Activated CD4-positive, alpha-beta T cell treated with anti-CD3 and anti-CD28 coated beads, Interleukin-2, amount 50 U/mL, for 1 hour (primary cell): Measurements from ENCODE around the gene SMIM17.

Experiments
- DNase-seq: peaks from one replicate; pipeline ENCODE4 v3.0.0-alpha.2; 2020

Gene SMIM17

GRCh38 chr19:56642711-56643459, at the start of gene SMIM17:
Gene SMIM17, plus strand, starts transcription at chr19:56643159. Its CDS starts 2,509 bp downstream, at chr19:56645668.
- DNase-seq: no peak

GRCh38 chr19:56594446-56594782, 48.5 kb upstream of the SMIM17 start:
- DNase-seq: no peak

GRCh38 chr19:56594783-56595547, 48.0 kb upstream of the SMIM17 start, which contains the start of gene ZNF71:
Gene ZNF71, plus strand, starts transcription at chr19:56595302. Its CDS starts 6,257 bp downstream, at chr19:56601559.
- peak; percentile 85 for DNase-seq

- no peak for DNase-seq
These were observed 47.4 kb upstream of the SMIM17 start for GRCh38 chr19:56595548-56595899.

- no peak for DNase-seq
These were observed 46.3 kb upstream of the SMIM17 start for GRCh38 chr19:56596676-56597075.

GRCh38 chr19:56597696-56598095, 45.3 kb upstream of the SMIM17 start:
- no peak for DNase-seq

GRCh38 chr19:56601375-56601774, 41.6 kb upstream of the SMIM17 start:
- DNase-seq: no peak

- DNase-seq: no peak
These were observed 39.1 kb upstream of the SMIM17 start for GRCh38 chr19:56603829-56604228.

GRCh38 chr19:56608274-56608964, 34.5 kb upstream of the SMIM17 start:
- no peak for DNase-seq

- DNase-seq: no peak
These were observed 31.7 kb upstream of the SMIM17 start for GRCh38 chr19:56611288-56611687.

- DNase-seq: no peak
These were observed 30.2 kb upstream of the SMIM17 start for GRCh38 chr19:56612737-56613136.

GRCh38 chr19:56613639-56614038, 29.3 kb upstream of the SMIM17 start:
- DNase-seq: no peak

- DNase-seq: no peak
These were observed 25.4 kb upstream of the SMIM17 start for GRCh38 chr19:56617531-56617930.

- no peak for DNase-seq
These were observed 23.8 kb upstream of the SMIM17 start for GRCh38 chr19:56619121-56619520.

- no peak for DNase-seq
These were observed 20.6 kb upstream of the SMIM17 start for GRCh38 chr19:56622374-56622773.

GRCh38 chr19:56623006-56623405, 20.0 kb upstream of the SMIM17 start:
- DNase-seq: no peak

GRCh38 chr19:56625708-56626107, 17.3 kb upstream of the SMIM17 start:
- no peak for DNase-seq

- DNase-seq: no peak
These were observed 9.9 kb upstream of the SMIM17 start for GRCh38 chr19:56633021-56633420.

- DNase-seq: peak; percentile 1
These were observed 4.9 kb upstream of the SMIM17 start for GRCh38 chr19:56637976-56638555.

- DNase-seq: no peak
These were observed 3.7 kb upstream of the SMIM17 start for GRCh38 chr19:56639217-56639616.

GRCh38 chr19:56643460-56643955, 549 bp downstream of the SMIM17 start:
- no peak for DNase-seq

GRCh38 chr19:56654151-56654550, 11.2 kb downstream of the SMIM17 start:
- DNase-seq: no peak
